GM12874 (cell line): ENCODE data around the gene RNF32.

Experiments used
- TF ChIP-seq, protein P1 (sequence below): IDR thresholded peaks from 2 replicates; pipeline ENCODE4 v1.5.1; 2011; ENCODE audit warnings: low read depth, mild to moderate bottlenecking, control low read depth, low read length, moderate library complexity; ENCODE audit not compliant: insufficient read depth

RNF32 gene

DNA sequence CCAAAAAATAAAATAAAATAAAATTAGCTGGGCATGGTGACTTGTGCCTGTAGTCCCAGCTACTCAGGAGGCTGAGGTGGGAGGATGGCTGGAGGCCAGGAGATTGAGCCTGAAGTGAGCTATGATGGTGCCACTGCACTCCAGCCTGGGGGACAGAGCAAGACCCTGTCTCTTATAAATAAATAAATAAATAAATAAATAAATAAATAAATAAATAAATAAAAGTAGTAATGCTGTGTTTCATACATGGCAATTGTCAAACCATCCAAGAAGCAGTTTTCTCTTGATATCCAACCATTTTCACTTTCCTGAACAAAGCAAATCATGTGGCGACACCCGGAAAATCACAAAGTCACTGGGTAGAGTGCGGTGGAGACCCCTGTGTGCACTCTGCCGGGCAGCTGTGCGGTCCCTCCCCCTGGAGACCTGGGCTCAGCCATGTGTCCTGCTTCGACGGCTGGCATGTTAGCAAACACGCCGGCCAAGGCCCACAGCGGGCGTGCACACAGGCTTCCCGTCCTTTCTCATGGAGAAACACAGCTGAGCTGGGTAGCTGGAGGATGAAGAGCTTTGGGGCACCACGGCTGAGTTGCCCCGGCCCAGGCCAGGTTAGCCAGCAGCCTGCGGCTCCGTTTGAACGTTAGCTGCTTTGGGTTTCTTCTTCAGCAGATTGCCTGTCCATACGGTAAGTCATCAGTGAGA is 22.3 kb upstream of the RNF32 start:
- TF ChIP-seq, protein P1, sequence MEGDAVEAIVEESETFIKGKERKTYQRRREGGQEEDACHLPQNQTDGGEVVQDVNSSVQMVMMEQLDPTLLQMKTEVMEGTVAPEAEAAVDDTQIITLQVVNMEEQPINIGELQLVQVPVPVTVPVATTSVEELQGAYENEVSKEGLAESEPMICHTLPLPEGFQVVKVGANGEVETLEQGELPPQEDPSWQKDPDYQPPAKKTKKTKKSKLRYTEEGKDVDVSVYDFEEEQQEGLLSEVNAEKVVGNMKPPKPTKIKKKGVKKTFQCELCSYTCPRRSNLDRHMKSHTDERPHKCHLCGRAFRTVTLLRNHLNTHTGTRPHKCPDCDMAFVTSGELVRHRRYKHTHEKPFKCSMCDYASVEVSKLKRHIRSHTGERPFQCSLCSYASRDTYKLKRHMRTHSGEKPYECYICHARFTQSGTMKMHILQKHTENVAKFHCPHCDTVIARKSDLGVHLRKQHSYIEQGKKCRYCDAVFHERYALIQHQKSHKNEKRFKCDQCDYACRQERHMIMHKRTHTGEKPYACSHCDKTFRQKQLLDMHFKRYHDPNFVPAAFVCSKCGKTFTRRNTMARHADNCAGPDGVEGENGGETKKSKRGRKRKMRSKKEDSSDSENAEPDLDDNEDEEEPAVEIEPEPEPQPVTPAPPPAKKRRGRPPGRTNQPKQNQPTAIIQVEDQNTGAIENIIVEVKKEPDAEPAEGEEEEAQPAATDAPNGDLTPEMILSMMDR: no peak

DNA sequence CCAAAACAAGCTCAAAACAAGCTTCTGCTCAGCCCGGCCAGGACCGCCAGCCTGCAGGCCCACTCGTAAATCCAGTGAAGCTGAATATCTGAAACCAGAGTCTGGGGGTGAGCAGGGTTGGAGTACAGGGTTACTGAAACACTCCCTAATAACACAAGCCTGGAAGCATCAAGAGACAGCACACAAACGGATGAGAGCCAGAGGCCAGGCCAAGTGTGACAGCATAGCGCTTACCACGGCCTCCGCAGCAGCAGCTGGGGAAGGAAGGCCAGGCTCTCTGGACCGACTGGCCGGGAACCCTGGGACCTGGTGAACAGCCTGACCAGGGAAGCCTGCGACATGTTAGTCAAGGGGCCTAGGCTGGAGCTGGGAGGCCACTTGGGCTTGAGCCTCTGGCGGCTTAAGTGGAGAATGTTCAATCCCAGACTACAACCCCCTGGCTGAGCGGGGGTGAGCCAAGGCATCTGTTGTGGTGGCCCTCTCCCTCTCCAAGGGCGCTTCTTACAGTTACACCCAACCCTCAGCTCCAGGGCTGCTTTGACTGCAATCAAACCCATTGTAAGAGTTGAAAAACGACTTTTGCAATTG is 21.7 kb upstream of the RNF32 start:
- TF ChIP-seq, protein P1: no peak

DNA sequence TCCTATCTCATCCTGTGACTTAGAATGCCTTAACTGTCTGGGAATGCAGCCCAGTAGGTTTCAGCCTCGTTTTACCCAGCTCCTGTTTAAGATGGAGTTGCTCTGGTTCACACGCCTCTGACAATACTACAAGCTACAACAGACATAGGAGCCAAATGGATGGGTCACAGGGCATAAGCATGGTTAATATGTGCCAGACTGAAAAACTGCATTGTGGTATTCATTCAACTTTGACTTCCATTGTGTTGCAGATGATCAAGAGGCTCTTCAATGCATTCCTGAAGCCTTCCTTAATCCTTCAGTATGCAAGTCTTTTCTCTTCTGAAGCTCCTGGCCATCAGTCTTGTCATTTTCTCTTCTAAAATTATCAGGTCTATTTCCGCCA is 20.3 kb upstream of the RNF32 start:
- TF ChIP-seq, protein P1: no peak

DNA sequence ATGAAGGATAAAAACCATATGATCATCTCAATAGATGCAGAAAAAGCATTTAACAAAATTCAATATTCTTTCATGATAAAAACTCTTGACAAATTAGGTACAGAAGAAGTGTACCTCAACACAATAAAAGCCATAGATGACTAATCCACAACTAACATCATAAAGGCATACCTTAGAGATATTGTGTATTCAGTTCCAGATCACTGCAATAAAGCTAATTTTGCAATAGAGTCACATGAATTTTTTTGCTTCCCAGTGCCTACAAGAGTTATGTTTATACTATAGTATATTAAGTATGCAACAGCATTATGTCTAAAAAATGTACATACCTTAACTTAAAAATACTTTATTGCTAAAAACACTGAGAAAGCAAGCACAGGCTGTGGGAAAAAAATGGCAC is 18.9 kb upstream of the RNF32 start:
- TF ChIP-seq, protein P1: no peak

DNA sequence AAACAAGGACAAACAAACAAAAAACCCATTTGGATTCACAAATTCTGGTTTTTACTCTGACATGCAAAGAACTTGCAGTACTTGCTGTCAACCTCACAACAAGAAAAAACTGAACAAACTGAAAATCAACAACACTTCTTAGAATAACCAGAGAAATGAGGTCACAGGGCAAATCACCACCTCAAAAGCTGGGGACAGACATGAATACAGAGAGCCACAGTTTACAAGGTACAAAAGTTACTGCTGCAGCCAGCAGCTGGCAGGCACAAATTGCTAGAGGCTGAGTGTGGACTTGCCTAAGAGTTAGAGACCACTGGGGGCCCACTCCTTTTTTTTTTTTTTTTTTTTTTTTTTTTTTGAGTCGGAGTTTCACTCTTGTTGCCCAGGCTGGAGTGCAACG is 15.0 kb upstream of the RNF32 start:
- TF ChIP-seq, protein P1: no peak

DNA sequence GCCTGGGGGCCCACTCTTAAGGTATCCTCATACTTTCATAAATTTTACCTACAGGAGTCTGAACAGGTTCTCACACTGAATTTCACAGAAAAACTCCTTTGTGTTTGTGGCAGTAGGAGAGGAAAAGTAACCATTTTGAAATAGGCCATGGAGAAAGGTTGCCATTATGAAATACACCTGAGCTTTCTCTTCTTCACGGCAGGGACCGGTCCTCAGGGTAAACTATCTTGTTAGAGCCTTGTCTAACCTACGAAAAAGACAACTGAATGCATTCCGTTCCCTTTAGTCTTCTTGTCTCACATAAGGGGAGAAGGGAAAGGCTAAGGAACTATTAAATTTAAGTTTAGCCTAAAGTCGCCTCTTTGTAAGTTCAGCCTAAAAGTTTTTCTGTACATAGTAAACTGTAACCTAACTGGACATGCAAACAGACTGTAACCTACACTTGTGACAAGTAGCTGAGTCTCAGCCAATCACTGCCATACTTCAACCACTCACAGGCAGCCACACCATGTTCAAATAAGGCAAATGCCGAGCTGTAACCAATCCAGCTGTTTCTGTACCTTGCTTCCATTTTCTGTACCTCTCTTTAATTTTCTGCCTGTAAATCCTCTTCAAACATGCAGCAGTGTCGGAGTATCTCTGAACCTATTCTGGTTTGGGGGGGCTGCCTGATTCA is 14.2 kb upstream of the RNF32 start:
- TF ChIP-seq, protein P1: no peak

DNA sequence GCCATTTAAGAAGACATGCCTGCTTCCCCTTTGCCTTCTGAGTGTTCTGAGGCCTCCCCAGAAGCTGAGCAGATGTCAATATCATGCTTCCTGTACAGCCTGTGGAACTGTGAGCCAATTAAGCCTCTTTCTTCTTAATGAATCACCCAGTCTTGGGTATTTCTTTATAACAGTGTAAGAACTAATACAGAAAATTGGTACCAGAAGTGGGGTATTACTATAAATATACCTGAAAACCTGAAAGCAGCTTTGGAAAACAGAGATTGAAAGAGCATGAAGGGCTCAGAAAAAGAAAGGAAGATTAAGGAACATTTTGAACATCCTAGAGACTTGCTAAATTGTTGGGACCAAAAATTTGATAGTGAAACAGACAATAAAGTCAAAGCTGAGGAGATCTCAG is 12.0 kb upstream of the RNF32 start:
- TF ChIP-seq, protein P1: no peak
